Bronchial epithelial cell (primary cell): Measurements from ENCODE around the gene MAP4K4. TPM values are rescaled to one million over a fixed set of nuclear protein-coding genes. Genes with fewer than 3 reads are reported as not detected.
A peak's percentile ranks its signal among the peaks of the same experiment; 100 is the strongest.

ENCODE experiments used
- DNase-seq: peaks from one replicate; pipeline ENCODE4 v3.0.0-alpha.2; 2010; ENCODE audit warnings: low read depth
- FAIRE-seq: peaks from 2 replicates; lab custom pipeline; 2011; peaks lifted over from hg19 to GRCh38; lab: Jason Lieb, UNC
- H3K27me3 ChIP-seq: 2 replicates; pipeline ENCODE4 v1.5.1; 2011; ENCODE audit warnings: low read length; ENCODE audit not compliant: control insufficient read depth, insufficient read depth
- H3K36me3 ChIP-seq: 2 replicates; pipeline ENCODE4 v1.5.1; 2011; ENCODE audit warnings: low read length; ENCODE audit not compliant: control insufficient read depth, insufficient read depth
- H3K4me3 ChIP-seq: 2 replicates; pipeline ENCODE4 v1.5.1; 2011; ENCODE audit warnings: mild to moderate bottlenecking, low read depth, low read length, control low read depth
- CTCF ChIP-seq: IDR thresholded peaks from 2 replicates; pipeline ENCODE4 v1.5.1; 2011; ENCODE audit warnings: mild to moderate bottlenecking, moderate library complexity, low read length, control low read depth, inconsistent platforms; ENCODE audit not compliant: insufficient read depth, severe bottlenecking
- total RNA-seq: library from RNA; depleted of rRNA; stranded (reverse); fragments of >200 nt; gene quantifications from 2 replicates; pipeline ENCODE4 v1.2.1, GENCODE V29; 2014

MAP4K4 gene
- total RNA-seq, 1 donor from 2014 or later, result 81.1 TPM

- Histone ChIP-seq H3K4me3 (no peak overlapping the region), H3K27me3 (no peaks in the 10 kb centered on the region), H3K36me3 (peaks cover 4% of the 10 kb centered on the region)
- FAIRE-seq (no peak), DNase-seq (no peak)
- TF ChIP-seq CTCF, result no peak
Observed at GRCh38 chr2:101854877-101855276, 157.4 kb downstream of the MAP4K4 start.

GRCh38 chr2:101855776-101856175, 158.3 kb downstream of the MAP4K4 start:
- no peak for TF ChIP-seq CTCF
- Histone ChIP-seq H3K36me3 (peaks cover 6% of the 10 kb centered on the region), H3K27me3 (no peaks in the 10 kb centered on the region), H3K4me3 (no peak overlapping the region)
- no peak for DNase-seq
- no peak for FAIRE-seq

GRCh38 chr2:101858246-101858645, 160.7 kb downstream of the MAP4K4 start:
- peak; percentile 98 for DNase-seq
- Histone ChIP-seq H3K36me3 (peaks cover 8% of the 10 kb centered on the region), H3K4me3 (no peak overlapping the region), H3K27me3 (no peaks in the 10 kb centered on the region)
- no peak for FAIRE-seq
- no peak for TF ChIP-seq CTCF

GRCh38 chr2:101858910-101859309, 161.4 kb downstream of the MAP4K4 start:
- DNase-seq (no peak), FAIRE-seq (no peak)
- Histone ChIP-seq H3K27me3 (no peaks in the 10 kb centered on the region), H3K4me3 (no peak overlapping the region), H3K36me3 (peaks cover 13% of the 10 kb centered on the region)
- TF ChIP-seq CTCF, result no peak

GRCh38 chr2:101859604-101860003, 162.1 kb downstream of the MAP4K4 start:
- no peak for TF ChIP-seq CTCF
- FAIRE-seq (no peak), DNase-seq (no peak)
- H3K36me3 ChIP-seq, result peaks cover 13% of the 10 kb centered on the region
- no peaks in the 10 kb centered on the region for H3K27me3 ChIP-seq
- H3K4me3 ChIP-seq, result no peak overlapping the region

- no peaks in the 10 kb centered on the region for H3K27me3 ChIP-seq
- DNase-seq (no peak), FAIRE-seq (no peak)
- H3K36me3 ChIP-seq, result peaks cover 14% of the 10 kb centered on the region
- H3K4me3 ChIP-seq, result no peak overlapping the region
- TF ChIP-seq CTCF, result no peak
Observed at GRCh38 chr2:101860157-101860556, 162.7 kb downstream of the MAP4K4 start.
